NT2/D1 (cell line): ENCODE results near the gene AMZ2.
"Not testable (repeated sequence)": the region's sequence is repeated elsewhere in the genome, so short reads cannot be mapped to it uniquely, and the experiment has no call there.

Experiments
- YY1 ChIP-seq: IDR thresholded peaks from 2 replicates; pipeline ENCODE4 v1.6.1; 2011; ENCODE audit not compliant: insufficient read length, insufficient read depth
- ZNF274 ChIP-seq: IDR thresholded peaks from 2 replicates; pipeline ENCODE4 v1.6.1; 2011; ENCODE audit warnings: mild to moderate bottlenecking, low read depth, low read length

DNA sequence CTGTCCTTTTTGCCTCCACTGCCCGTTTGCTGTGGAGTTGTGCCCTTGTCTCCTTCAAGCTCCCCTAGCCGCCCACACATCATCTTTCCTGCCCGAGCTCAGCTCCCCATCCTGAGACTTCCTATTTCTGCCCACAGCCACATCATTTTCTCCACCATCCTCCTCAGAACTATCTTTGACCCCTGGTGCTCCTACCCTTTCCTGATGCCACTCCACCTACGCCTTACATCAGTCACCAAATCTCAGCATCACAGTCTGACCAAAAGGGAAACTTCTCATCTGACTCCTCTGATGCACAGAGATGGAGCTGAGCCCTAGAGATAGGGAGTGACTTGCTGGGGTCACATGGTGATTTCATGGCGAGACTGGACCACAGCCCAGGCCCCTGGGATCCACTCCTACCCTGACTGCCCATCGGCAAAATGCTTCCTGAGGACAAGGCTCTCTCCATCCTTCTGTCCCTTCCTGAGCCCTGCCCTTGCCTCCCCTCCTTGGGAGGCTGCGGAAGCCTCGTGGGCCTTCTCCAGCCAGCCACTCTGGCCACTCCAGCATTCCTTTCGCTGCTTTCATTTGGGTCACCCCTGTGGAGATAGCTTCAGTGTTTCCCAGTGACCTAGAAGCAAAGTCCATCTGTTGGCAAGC lies 19.7 kb upstream of the AMZ2 start:
- TF ChIP-seq ZNF274, YY1: not testable (repeated sequence)
